Stomach (tissue), 9 donors: ENCODE data around the gene IRF8. TPM values are rescaled to one million over a fixed set of nuclear protein-coding genes. Genes with fewer than 3 reads are reported as not detected.
A peak's percentile ranks its signal among the peaks of the same experiment; 100 is the strongest.
"Not testable (repeated sequence)": the region's sequence is repeated elsewhere in the genome, so short reads cannot be mapped to it uniquely, and the experiment has no call there.

Experiments used
- DNase-seq, 2 donors: peaks; one replicate each; pipeline versions ENCODE4 v3.0.0 to v3.0.0-alpha.2; 2013 to 2019
- H3K27ac ChIP-seq, 5 donors: fragments of 200-600 bp in 4 of 5; sonication (generic) in 4 of 5; one replicate each; pipeline ENCODE4 v1.5.1; 2013 to 2019; ENCODE audit warnings: mild to moderate bottlenecking in 1 of 5, moderate library complexity in 1 of 5
- H3K27me3 ChIP-seq, 3 donors: fragments of 200-600 bp; sonication (generic); one replicate each; pipeline ENCODE4 v1.5.1; 2017 to 2019; ENCODE audit warnings: mixed run types in 1 of 3
- H3K36me3 ChIP-seq, 4 donors: fragments of 200-600 bp; sonication (generic); 1 replicate in 3 of 4; 2 replicates in 1 of 4; pipeline ENCODE4 v1.5.1; 2016 to 2019
- H3K4me1 ChIP-seq, 4 donors: fragments of 200-600 bp; sonication (generic); one replicate each; pipeline ENCODE4 v1.5.1; 2016 to 2019
- H3K4me3 ChIP-seq, 4 donors: fragments of 200-600 bp; sonication (generic) in 3 of 4; one replicate each; pipeline ENCODE4 v1.5.1; 2016 to 2019; ENCODE audit warnings: mild to moderate bottlenecking in 1 of 4
- H3K9me3 ChIP-seq, 4 donors: fragments of 200-600 bp; sonication (generic); one replicate each; pipeline ENCODE4 v1.5.1; 2016 to 2019
- CTCF ChIP-seq, 7 experiments: fragments of 450-650 bp in 4 of 7; fragments of 200-600 bp in 3 of 7; sonication (generic) in 3 of 7; IDR thresholded peaks; one replicate each; pipeline ENCODE4 v1.5.1; 2016 to 2019; ENCODE audit warnings: antibody characterized with exemption in 7 of 7, control low read depth in 2 of 7, mild to moderate bottlenecking in 1 of 7
- EP300 ChIP-seq: sonication (generic); formaldehyde crosslinking; IDR thresholded peaks from one replicate; pipeline ENCODE4 v1.6.1; 2017; ENCODE audit warnings: antibody characterized with exemption
- POLR2A ChIP-seq, 4 donors: fragments of 450-650 bp; IDR thresholded peaks; one replicate each; pipeline ENCODE4 v1.6.1; 2016; ENCODE audit warnings: antibody characterized with exemption in 4 of 4, control low read depth in 2 of 4, mild to moderate bottlenecking in 1 of 4, moderate library complexity in 1 of 4
- POLR2AphosphoS5 ChIP-seq, 3 donors: sonication (generic); formaldehyde crosslinking; IDR thresholded peaks; one replicate each; pipeline ENCODE4 v1.6.1; 2016; ENCODE audit warnings: antibody characterized with exemption in 3 of 3
- WGBS, 5 donors: extraction: QIAGEN DNeasy Blood & Tissue Kit in 3 of 5; methylation state at CpG; one replicate each; pipeline versions ENCODE4 v1.1.5 to v1.1.7; 2013 to 2018; 5-methylcytosine and 5-hydroxymethylcytosine counted together
- intact Hi-C: fragments of 100-400 bp; cut with DNase I; formaldehyde crosslinking; loops from one replicate; pipeline ENCODE4 v1.15.1; 2023; ENCODE audit warnings: low total_unique reads
- polyA plus RNA-seq, 3 donors: library from polyadenylated mRNA; stranded (reverse); fragments of 200-250 nt; gene quantifications; one replicate each; pipeline ENCODE4 v1.2.3, GENCODE V29; 2013
- total RNA-seq, 5 donors: library from RNA; depleted of rRNA; stranded (reverse); fragments of >200 nt; gene quantifications; one replicate each; pipeline versions ENCODE4 v1.1.0 to v1.2.3, GENCODE V29; 2014 to 2016
- donor health status: healthy with polysubstance abuse.
- donor health status: Bipolar disorder and iron deficiency.
- donor health status: healthy.

IRF8 gene
- total and polyA plus RNA-seq, 8 donors: 5.2 to 49.8 (median 12.1) TPM

- peaks cover 0 to 3% (median 0%) of the 10 kb centered on the region in 3 donors for H3K27me3 ChIP-seq
- H3K36me3 ChIP-seq: no peaks in the 10 kb centered on the region
- no peaks in the 10 kb centered on the region for H3K9me3 ChIP-seq
- WGBS, 5 donors: 78 to 92% (median 85%) methylated on average over 12 of the region's 12 CpGs
- H3K4me3 ChIP-seq: no peak overlapping the region
- H3K4me1 ChIP-seq: peaks cover 0 to 6% (median 2%) of the 10 kb centered on the region in 4 donors
- intact Hi-C loops: no loop called here
- no peak for DNase-seq
- peak overlapping the region in 2 of 5 donors; percentile 19 to 53 for H3K27ac ChIP-seq
- TF ChIP-seq POLR2AphosphoS5 (IDR thresholded peaks at IDR 0.05): no peak
- TF ChIP-seq EP300: no peak
- no peak for TF ChIP-seq CTCF (IDR thresholded peaks at IDR 0.05)
- TF ChIP-seq POLR2A (IDR thresholded peaks at IDR 0.05): no peak
Observed at GRCh38 chr16:85936816-85937215, 37.9 kb downstream of the IRF8 start.

GRCh38 chr16:85940214-85940613 lies 41.3 kb downstream of the IRF8 start:
- peak overlapping the region in 4 of 5 donors; percentile 2 to 56 (median 14) for H3K27ac ChIP-seq
- H3K27me3 ChIP-seq: no peaks in the 10 kb centered on the region
- 38 to 55% (median 52%) methylated on average over 5 of the region's 5 CpGs for WGBS, 5 donors
- no peaks in the 10 kb centered on the region for H3K9me3 ChIP-seq
- intact Hi-C loops: no loop called here
- no peaks in the 10 kb centered on the region for H3K36me3 ChIP-seq
- no peak overlapping the region for H3K4me3 ChIP-seq
- peaks cover 0 to 6% (median 2%) of the 10 kb centered on the region in 4 donors for H3K4me1 ChIP-seq
- peak in 1 of 2 donors; percentile 64 for DNase-seq
- TF ChIP-seq POLR2A (IDR thresholded peaks at IDR 0.05): no peak
- TF ChIP-seq CTCF (IDR thresholded peaks at IDR 0.05): no peak
- TF ChIP-seq POLR2AphosphoS5 (IDR thresholded peaks at IDR 0.05): no peak
- no peak for TF ChIP-seq EP300

- WGBS, 5 donors: 73 to 78% (median 74%) methylated on average over 14 of the region's 14 CpGs
- Histone ChIP-seq H3K27ac (no peak overlapping the region), H3K27me3 (peaks cover 0 to 14% (median 0%) of the 10 kb centered on the region in 3 donors), H3K9me3 (no peaks in the 10 kb centered on the region), H3K36me3 (no peaks in the 10 kb centered on the region), H3K4me3 (no peak overlapping the region), H3K4me1 (peaks cover 0 to 10% (median 2%) of the 10 kb centered on the region in 4 donors)
- intact Hi-C loops: no loop called here
- no peak for TF ChIP-seq CTCF (IDR thresholded peaks at IDR 0.05)
- TF ChIP-seq POLR2AphosphoS5 (IDR thresholded peaks at IDR 0.05): no peak
- no peak for TF ChIP-seq POLR2A (IDR thresholded peaks at IDR 0.05)
- no peak for TF ChIP-seq EP300
- no peak for DNase-seq
Observed at GRCh38 chr16:85941863-85942644, 43.1 kb downstream of the IRF8 start.

- Histone ChIP-seq H3K27me3 (peaks cover 0 to 20% (median 0%) of the 10 kb centered on the region in 3 donors), H3K4me1 (peaks cover 0 to 15% (median 7%) of the 10 kb centered on the region in 4 donors)
- H3K4me3 ChIP-seq, intact Hi-C loops, H3K36me3 ChIP-seq, H3K27ac ChIP-seq, H3K9me3 ChIP-seq, DNase-seq: not testable (repeated sequence)
- 91 to 95% (median 93%) methylated on average over 10 of the region's 10 CpGs for WGBS, 5 donors
Observed at GRCh38 chr16:85942659-85943058, 43.7 kb downstream of the IRF8 start.

GRCh38 chr16:85943711-85944110 lies 44.7 kb downstream of the IRF8 start:
- DNase-seq: no peak
- no peak overlapping the region for H3K4me3 ChIP-seq
- H3K4me1 ChIP-seq: peaks cover 0 to 19% (median 9%) of the 10 kb centered on the region in 4 donors
- WGBS, 5 donors: 87 to 94% (median 88%) methylated on average over 2 of the region's 2 CpGs
- peaks cover 0 to 29% (median 0%) of the 10 kb centered on the region in 3 donors for H3K27me3 ChIP-seq
- H3K9me3 ChIP-seq: no peaks in the 10 kb centered on the region
- H3K36me3 ChIP-seq: no peaks in the 10 kb centered on the region
- TF ChIP-seq CTCF (IDR thresholded peaks at IDR 0.05): no peak
- TF ChIP-seq POLR2A (IDR thresholded peaks at IDR 0.05): no peak
- TF ChIP-seq POLR2AphosphoS5 (IDR thresholded peaks at IDR 0.05): no peak
- no peak for TF ChIP-seq EP300
- intact Hi-C loops: no loop called here
- no peak overlapping the region for H3K27ac ChIP-seq
